PC-9 (cell line): Measurements from ENCODE around the gene PCDH9. TPM values are rescaled to one million over a fixed set of nuclear protein-coding genes. Genes with fewer than 3 reads are reported as not detected.

Experiments used
- BruUV-seq: library from RNA; stranded (reverse); fragments of 400-500 nt; replicated peaks from 2 replicates; lab custom pipeline; 2021; lab: Mats Ljungman, UMichigan
- CTCF ChIA-PET: fragments of 300-600 bp; sonication (Branson Sonifier 250); formaldehyde crosslinking; loops from one replicate; lab custom pipeline; 2022; ENCODE audit warnings: antibody characterized with exemption; lab: Charles Lee
- POLR2A ChIA-PET: fragments of 300-600 bp; sonication (Branson Sonifier 250); formaldehyde crosslinking; loops from one replicate; lab custom pipeline; 2022; ENCODE audit warnings: antibody characterized with exemption; ENCODE audit not compliant: unreplicated experiment; lab: Charles Lee
- DNase-seq, 2 experiments: peaks; one replicate each; pipeline versions ENCODE4 v3.0.0 to v3.0.0-alpha.2; 2015 to 2022; ENCODE audit warnings: mixed read lengths in 1 of 2
- H2AFZ ChIP-seq: fragments of 200-600 bp; sonication (generic); 2 replicates; pipeline ENCODE4 v1.8.1; 2017; ENCODE audit warnings: antibody characterized with exemption
- H3F3A ChIP-seq: fragments of 200-600 bp; sonication (generic); 2 replicates; pipeline ENCODE4 v1.8.1; 2017; ENCODE audit warnings: antibody characterized with exemption, mild to moderate bottlenecking, low read depth; ENCODE audit not compliant: insufficient read depth
- H3K27ac ChIP-seq: fragments of 200-600 bp; sonication (generic); 2 replicates; pipeline ENCODE4 v1.6.1; 2016; ENCODE audit warnings: mixed run types
- H3K27me3 ChIP-seq: fragments of 200-600 bp; sonication (generic); 2 replicates; pipeline ENCODE4 v1.6.1; 2016; ENCODE audit warnings: low read depth, mixed run types; ENCODE audit not compliant: insufficient read depth
- H3K36me3 ChIP-seq: fragments of 200-600 bp; sonication (generic); 2 replicates; pipeline ENCODE4 v1.6.1; 2016; ENCODE audit warnings: low read depth, mixed run types
- H3K4me1 ChIP-seq: fragments of 200-600 bp; sonication (generic); replicated peaks from 2 replicates; pipeline ENCODE4 v1.6.1; 2016; ENCODE audit warnings: mixed run types; ENCODE audit not compliant: insufficient read depth
- H3K4me2 ChIP-seq: fragments of 200-600 bp; sonication (generic); 2 replicates; pipeline ENCODE4 v1.6.1; 2017; ENCODE audit warnings: mixed run types
- H3K4me3 ChIP-seq: fragments of 200-600 bp; sonication (generic); 2 replicates; pipeline ENCODE4 v1.6.1; 2016; ENCODE audit warnings: mixed run types
- H3K79me2 ChIP-seq: fragments of 200-600 bp; sonication (generic); 2 replicates; pipeline ENCODE4 v1.6.1; 2017; ENCODE audit warnings: low read depth, mixed run types
- H3K9me2 ChIP-seq: fragments of 200-600 bp; sonication (generic); 2 replicates; pipeline ENCODE4 v1.8.1; 2017; ENCODE audit warnings: mild to moderate bottlenecking; ENCODE audit not compliant: insufficient read depth
- H3K9me3 ChIP-seq: fragments of 200-600 bp; sonication (generic); 2 replicates; pipeline ENCODE4 v1.8.1; 2016; ENCODE audit warnings: low read depth; ENCODE audit not compliant: insufficient read depth
- H4K20me1 ChIP-seq: fragments of 200-600 bp; sonication (generic); 2 replicates; pipeline ENCODE4 v1.8.1; 2017; ENCODE audit not compliant: insufficient read depth
- EZH2 ChIP-seq: fragments of 200-600 bp; sonication (generic); IDR thresholded peaks from 2 replicates; pipeline ENCODE4 v1.8.0; 2017; ENCODE audit warnings: antibody characterized with exemption, low read depth
- intact Hi-C: fragments of 100-400 bp; cut with micrococcal nuclease; formaldehyde crosslinking; loops from one replicate; pipeline ENCODE4 v1.10.0; 2022; ENCODE audit not compliant: unreplicated experiment
- total RNA-seq: library from RNA; stranded (reverse); gene quantifications from 2 replicates; pipeline ENCODE4 v1.2.3, GENCODE V29; 2021
- TF ChIP-seq, protein P1 (sequence below): fragments of 200-600 bp; sonication (generic); conservative IDR thresholded peaks from 2 replicates; pipeline ENCODE4 v1.6.1; 2017; ENCODE audit warnings: mixed run types, antibody characterized with exemption, mild to moderate bottlenecking, moderate library complexity

PCDH9 gene
- total RNA-seq, 1 experiment from 2014 or later, result 0.37 TPM

DNA sequence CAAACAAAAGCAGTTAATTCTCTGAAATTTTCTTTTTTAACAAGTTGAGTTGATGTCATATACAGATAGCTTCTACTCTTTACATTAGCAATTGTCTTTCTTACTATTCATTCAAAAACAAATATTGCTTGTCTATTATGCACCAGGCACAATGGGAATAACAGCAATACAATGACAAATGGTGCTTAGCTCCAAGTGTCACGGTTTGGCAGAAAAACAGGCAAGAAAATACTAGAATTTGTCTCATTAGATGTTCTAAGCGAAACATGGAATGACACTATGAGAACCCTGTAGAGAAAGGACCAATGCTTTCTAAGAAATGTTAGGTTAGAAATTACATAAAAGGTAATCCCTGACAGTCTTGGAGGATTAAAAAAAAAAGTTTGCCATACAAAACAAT is 187.6 kb downstream of the PCDH9 start:
- no peaks in the 10 kb centered on the region for H3K9me2 ChIP-seq
- no peak for DNase-seq
- H3K27me3 ChIP-seq, result no peaks in the 10 kb centered on the region
- TF ChIP-seq, protein P1, sequence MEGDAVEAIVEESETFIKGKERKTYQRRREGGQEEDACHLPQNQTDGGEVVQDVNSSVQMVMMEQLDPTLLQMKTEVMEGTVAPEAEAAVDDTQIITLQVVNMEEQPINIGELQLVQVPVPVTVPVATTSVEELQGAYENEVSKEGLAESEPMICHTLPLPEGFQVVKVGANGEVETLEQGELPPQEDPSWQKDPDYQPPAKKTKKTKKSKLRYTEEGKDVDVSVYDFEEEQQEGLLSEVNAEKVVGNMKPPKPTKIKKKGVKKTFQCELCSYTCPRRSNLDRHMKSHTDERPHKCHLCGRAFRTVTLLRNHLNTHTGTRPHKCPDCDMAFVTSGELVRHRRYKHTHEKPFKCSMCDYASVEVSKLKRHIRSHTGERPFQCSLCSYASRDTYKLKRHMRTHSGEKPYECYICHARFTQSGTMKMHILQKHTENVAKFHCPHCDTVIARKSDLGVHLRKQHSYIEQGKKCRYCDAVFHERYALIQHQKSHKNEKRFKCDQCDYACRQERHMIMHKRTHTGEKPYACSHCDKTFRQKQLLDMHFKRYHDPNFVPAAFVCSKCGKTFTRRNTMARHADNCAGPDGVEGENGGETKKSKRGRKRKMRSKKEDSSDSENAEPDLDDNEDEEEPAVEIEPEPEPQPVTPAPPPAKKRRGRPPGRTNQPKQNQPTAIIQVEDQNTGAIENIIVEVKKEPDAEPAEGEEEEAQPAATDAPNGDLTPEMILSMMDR, result no peak
- no peak for TF ChIP-seq EZH2
- no peak overlapping the region for H3K4me3 ChIP-seq
- no peak overlapping the region for H3K4me2 ChIP-seq
- H3F3A ChIP-seq, result no peaks in the 10 kb centered on the region
- intact Hi-C loops, result no loop called here
- H3K9me3 ChIP-seq, result no peaks in the 10 kb centered on the region
- no peaks in the 10 kb centered on the region for H3K4me1 ChIP-seq
- no peaks in the 10 kb centered on the region for H3K36me3 ChIP-seq
- CTCF ChIA-PET, result interaction anchor here (0.7 kb wide), 1 partner anchor 8 kb away, joined by 3 read pairs; no protein-coding TSS in a partner anchor
- no peaks in the 10 kb centered on the region for H4K20me1 ChIP-seq
- POLR2A ChIA-PET, result no interaction called here
- H3K27ac ChIP-seq, result no peak overlapping the region
- no TSS peak for BruUV-seq
- no peaks in the 10 kb centered on the region for H3K79me2 ChIP-seq
- H2AFZ ChIP-seq, result no peak overlapping the region

DNA sequence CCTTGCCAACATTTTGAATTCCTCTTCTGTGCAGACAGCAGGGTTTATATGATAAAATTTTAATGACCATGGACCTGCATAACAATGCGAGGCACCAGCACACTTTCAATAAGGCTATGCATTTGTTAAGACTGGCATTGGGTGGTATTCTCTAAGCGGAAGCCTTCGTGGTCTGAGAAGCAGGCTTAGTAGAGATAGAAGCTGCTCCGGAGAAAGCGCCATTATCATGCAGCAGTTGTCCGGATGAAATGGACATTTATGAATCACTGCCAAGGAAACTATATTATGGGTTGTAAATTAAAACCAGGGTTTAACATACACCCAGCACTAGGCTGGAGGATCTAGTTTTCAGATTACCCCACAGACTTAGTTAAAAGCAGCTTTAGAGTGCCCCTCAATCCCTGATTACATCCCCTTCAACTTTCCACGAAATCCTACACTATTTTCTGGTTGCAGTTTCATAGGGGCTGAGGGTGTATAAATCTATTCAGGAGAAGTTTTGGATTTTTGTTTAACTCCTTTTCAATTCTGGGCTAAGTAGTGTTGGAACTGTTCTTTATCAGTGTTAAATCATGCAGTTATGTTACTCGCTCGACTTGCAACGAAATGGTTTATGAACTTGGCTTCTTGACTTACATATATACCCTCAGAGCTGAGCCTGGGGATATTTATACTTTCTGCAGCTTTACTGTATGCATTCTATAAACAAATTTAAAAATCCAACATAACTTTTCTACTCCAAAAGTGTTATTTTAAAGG is 193.3 kb downstream of the PCDH9 start:
- TF ChIP-seq, protein P1, result no peak
- TF ChIP-seq EZH2, result no peak
- no peaks in the 10 kb centered on the region for H3F3A ChIP-seq
- no peak overlapping the region for H3K4me3 ChIP-seq
- no peaks in the 10 kb centered on the region for H3K79me2 ChIP-seq
- no peaks in the 10 kb centered on the region for H3K27me3 ChIP-seq
- no TSS peak for BruUV-seq
- ChIA-PET CTCF (no interaction called here), POLR2A (no interaction called here)
- no peaks in the 10 kb centered on the region for H3K9me3 ChIP-seq
- H3K4me2 ChIP-seq, result no peak overlapping the region
- no peaks in the 10 kb centered on the region for H4K20me1 ChIP-seq
- no peak for DNase-seq
- H3K27ac ChIP-seq, result no peak overlapping the region
- intact Hi-C loops, result no loop called here
- no peak overlapping the region for H2AFZ ChIP-seq
- H3K36me3 ChIP-seq, result no peaks in the 10 kb centered on the region
- H3K9me2 ChIP-seq, result no peaks in the 10 kb centered on the region
- no peaks in the 10 kb centered on the region for H3K4me1 ChIP-seq

DNA sequence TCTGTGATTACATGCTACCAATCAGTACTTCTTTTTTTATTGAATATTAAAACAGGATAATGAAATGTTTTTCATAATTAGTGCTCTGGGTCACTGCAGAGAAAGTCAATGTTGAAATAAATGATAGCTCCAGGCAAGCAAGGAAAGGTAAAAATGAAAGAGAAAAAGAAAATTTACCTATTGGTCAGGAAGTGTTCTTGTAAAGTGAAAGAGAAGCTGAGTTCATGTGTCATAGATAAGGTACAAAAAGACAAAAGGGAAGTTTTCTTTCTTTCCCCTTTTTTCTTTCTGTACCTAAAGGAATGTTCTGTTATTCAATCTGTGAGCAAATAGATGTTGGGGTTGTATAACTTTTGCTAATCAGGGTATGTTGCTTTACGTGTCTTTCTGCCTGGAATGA is 197.0 kb downstream of the PCDH9 start:
- Histone ChIP-seq H3K27me3 (no peaks in the 10 kb centered on the region), H3K4me3 (no peak overlapping the region), H2AFZ (no peak overlapping the region), H4K20me1 (no peaks in the 10 kb centered on the region), H3K9me2 (no peaks in the 10 kb centered on the region), H3F3A (no peaks in the 10 kb centered on the region), H3K27ac (no peak overlapping the region), H3K9me3 (no peaks in the 10 kb centered on the region), H3K4me2 (no peak overlapping the region), H3K4me1 (no peaks in the 10 kb centered on the region), H3K79me2 (no peaks in the 10 kb centered on the region), H3K36me3 (no peaks in the 10 kb centered on the region)
- TF ChIP-seq, protein P1, result no peak
- TF ChIP-seq EZH2, result no peak
- intact Hi-C loops, result no loop called here
- CTCF ChIA-PET, result interaction anchor here (0.7 kb wide), 1 partner anchor 1095 kb away, joined by 3 read pairs; no protein-coding TSS in a partner anchor
- no TSS peak for BruUV-seq
- POLR2A ChIA-PET, result no interaction called here
- no peak for DNase-seq
